GM12873 (cell line): ENCODE measurements around the gene IGFBPL1.

Source experiments
- CTCF ChIP-seq: IDR thresholded peaks from 2 replicates; pipeline ENCODE4 v1.5.1; 2012; ENCODE audit warnings: low read depth, mild to moderate bottlenecking, moderate library complexity, low read length, control low read depth; ENCODE audit not compliant: insufficient read depth; ENCODE audit errors: missing control alignments

The IGFBPL1 gene

DNA sequence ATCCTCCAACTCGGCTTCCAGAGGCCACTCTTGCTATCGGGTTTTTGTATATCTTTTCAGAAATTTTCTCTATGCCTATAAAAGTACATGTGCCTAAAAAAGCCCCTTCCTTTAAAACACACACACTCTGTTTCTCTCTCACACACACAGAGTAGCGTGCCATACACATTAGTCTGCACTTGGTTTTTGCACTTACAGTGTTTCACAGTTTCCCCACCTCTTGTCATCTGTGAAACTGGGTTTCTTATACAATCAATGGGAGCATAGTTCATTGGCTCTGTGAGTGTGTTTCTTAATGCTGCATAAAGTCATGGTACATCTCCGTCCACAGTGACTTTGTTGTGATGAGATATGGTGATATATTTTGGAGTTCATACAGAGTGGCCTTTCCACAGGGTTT lies 664 bp upstream of the IGFBPL1 start:
- TF ChIP-seq CTCF, result no peak

DNA sequence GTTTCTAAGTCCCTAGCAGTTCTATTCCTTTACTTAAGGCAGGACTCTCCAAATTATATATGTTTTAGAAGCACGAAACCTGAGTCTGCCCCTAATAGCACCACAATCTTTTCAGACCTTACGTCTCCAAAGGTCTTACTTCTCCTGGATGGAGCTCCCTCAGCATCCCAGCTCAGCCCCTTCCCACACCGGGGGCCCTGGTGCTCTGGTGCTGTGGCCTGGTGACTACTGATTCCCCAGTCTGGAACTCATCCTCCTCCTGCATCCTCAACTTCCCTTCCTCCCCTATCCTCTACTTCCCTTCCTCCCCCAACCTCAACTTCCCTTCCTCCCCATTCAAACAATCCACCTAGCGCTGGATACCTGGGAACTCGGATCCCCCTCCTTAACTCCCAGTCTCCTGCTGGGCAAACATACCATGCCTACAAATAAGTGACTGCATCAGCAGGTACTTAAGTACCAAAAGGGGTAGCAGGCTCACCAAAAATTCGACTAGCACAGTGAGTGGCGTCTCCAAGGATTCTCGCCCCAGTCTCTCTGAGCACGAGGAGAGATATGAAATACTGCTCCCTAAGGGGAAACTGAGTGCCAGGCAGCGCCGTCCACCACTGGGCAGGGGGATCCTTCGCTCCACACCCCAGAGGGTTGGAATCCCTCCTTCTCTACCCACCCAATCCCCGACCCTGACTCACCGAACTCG lies 831 bp downstream of the IGFBPL1 start:
- no peak for TF ChIP-seq CTCF

GRCh38 chr9:38422555-38423260 lies 1.5 kb downstream of the IGFBPL1 start:
- no peak for TF ChIP-seq CTCF

DNA sequence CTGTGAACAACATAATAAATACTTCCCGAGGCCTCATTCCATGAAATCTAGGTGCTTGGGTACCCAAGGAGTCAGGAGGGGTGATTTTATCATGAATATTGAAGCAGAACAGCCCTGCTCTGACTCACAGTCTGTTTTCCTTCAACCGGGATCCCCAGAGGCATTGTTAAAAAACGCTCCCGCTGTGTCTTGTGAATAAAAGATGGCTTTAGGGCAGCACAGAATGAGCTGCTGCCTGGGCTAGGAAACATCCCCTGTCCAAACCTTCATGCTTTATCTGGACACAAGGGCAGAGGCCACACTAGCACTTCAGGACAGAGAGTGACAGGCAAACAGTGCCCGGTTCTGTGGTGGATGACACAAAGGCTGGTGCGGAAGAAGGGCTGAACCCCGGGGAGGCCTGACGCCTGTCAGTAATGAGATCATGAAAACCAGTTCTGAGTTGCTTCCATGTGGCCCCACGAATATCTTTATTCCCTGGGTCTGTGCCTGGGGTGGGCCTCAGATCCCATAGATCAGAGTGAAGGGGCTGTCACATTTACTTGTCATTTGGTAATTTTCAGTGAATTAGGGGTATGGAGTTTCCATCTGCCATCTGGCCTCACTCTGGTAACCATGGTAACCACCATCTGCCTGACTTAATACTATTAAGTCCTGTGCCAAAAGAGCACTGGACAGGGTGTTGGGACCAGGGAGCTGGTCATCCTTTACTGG lies 2.6 kb downstream of the IGFBPL1 start:
- TF ChIP-seq CTCF, result no peak

- no peak for TF ChIP-seq CTCF
These were observed 5.1 kb downstream of the IGFBPL1 start for GRCh38 chr9:38419181-38419580.

DNA sequence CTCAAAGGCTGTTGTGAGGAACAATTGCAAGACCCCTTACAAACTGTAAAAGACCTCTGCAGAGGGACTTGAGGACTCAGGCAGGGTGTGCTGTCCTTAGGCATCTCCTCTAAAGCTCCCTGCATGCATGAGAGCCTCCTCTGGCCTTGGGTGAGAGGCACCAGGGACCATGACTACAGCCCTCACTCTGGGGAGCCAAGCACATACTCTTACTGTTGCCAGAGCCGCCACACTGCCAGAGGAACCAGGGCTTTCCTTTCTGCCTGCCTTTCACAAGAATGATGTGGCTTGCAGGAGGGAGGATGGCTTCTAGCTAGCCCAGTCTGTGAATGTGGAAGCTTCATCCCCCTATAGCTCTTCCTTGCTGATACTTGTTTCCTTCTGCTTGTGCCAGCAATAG lies 5.9 kb downstream of the IGFBPL1 start:
- no peak for TF ChIP-seq CTCF

DNA sequence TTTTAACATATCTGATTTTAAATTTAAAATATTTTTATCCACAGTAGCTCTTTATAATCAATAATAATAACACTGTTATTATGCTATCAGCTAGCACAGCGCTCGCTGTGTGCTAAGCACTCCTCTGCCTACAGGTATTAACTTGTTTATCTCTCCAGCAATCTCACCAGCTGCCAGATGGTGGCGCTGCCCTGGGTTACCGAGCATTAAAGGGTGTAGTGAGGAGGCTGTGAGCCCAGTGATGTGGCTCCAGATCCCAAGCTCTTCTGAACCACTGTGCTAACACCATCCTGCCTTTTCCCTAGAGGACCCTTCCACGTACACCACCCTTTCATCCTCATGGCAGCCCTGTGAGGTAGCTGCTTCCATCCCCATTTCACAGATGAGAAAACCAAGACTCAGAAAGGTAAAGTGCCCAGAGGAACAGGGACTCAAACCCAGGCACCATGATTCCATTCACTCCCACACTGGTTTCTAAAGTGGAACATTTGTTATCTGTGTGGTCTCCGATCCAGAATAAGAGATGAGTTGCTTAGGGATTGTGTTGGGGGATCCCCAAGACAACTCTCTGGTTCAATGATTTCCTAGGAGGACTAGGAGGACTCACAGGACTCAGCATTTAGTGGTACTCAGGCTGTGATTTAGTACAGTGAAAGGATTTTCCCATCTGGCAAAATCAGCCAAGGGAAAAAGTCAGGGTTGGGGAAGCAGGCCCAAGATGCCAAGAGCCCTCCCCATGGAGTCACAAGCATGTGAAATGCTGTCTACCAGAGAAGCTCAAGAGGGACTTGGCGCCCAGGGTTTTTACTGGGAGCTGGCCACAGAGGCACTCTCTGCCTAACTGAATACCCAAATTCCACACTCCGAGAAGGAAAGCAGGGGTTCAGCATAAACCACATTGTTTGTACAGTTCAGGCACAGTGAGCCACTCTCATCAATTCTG lies 7.0 kb downstream of the IGFBPL1 start:
- peak; percentile 78 for TF ChIP-seq CTCF
